Trophoblast cell (in vitro differentiated cells and primary cell): ENCODE data around the gene IP6K2.
"Not testable (repeated sequence)": the region's sequence is repeated elsewhere in the genome, so short reads cannot be mapped to it uniquely, and the experiment has no call there.

Source experiments
- DNase-seq, 2 donors: peaks; one replicate each; pipeline ENCODE4 v3.0.0-alpha.2; 2016
- H2AFZ ChIP-seq: 2 replicates; pipeline ENCODE4 v1.6.1; 2013; ENCODE audit warnings: low read length, moderate library complexity, mild to moderate bottlenecking; ENCODE audit not compliant: insufficient read depth, poor library complexity
- H2AK5ac ChIP-seq: 2 replicates; pipeline ENCODE4 v1.6.1; 2013; ENCODE audit warnings: mild to moderate bottlenecking, low read length
- H2BK120ac ChIP-seq: 2 replicates; pipeline ENCODE4 v1.6.1; 2013; ENCODE audit warnings: low read length, mild to moderate bottlenecking, moderate library complexity; ENCODE audit not compliant: insufficient read depth, poor library complexity
- H2BK12ac ChIP-seq: 2 replicates; pipeline ENCODE4 v1.6.1; 2013; ENCODE audit warnings: mild to moderate bottlenecking, low read length, moderate library complexity
- H2BK5ac ChIP-seq: 2 replicates; pipeline ENCODE4 v1.6.1; 2013; ENCODE audit warnings: low read length, low read depth, moderate library complexity, mild to moderate bottlenecking; ENCODE audit not compliant: poor library complexity
- H3K14ac ChIP-seq: 2 replicates; pipeline ENCODE4 v1.6.1; 2013; ENCODE audit warnings: mild to moderate bottlenecking, low read length
- H3K18ac ChIP-seq: 2 replicates; pipeline ENCODE4 v1.6.1; 2013; ENCODE audit warnings: mild to moderate bottlenecking, low read length
- H3K23ac ChIP-seq: 2 replicates; pipeline ENCODE4 v1.6.1; 2013; ENCODE audit warnings: low read length
- H3K27ac ChIP-seq: 2 replicates; pipeline ENCODE4 v1.5.1; 2013; ENCODE audit warnings: low read depth, mild to moderate bottlenecking, inconsistent platforms, low read length, moderate library complexity
- H3K27me3 ChIP-seq: 2 replicates; pipeline ENCODE4 v1.6.1; 2013; ENCODE audit warnings: inconsistent platforms, mild to moderate bottlenecking, low read length, moderate library complexity; ENCODE audit not compliant: insufficient read depth
- H3K36me3 ChIP-seq, 2 experiments: 1 replicate in 1 of 2; 2 replicates in 1 of 2; pipeline ENCODE4 v1.6.1; 2013; ENCODE audit warnings: low read length in 2 of 2, mild to moderate bottlenecking in 2 of 2, moderate library complexity in 1 of 2; ENCODE audit not compliant: insufficient read depth in 2 of 2, control insufficient read depth in 1 of 2
- H3K4ac ChIP-seq: 2 replicates; pipeline ENCODE4 v1.6.1; 2013; ENCODE audit warnings: low read depth, mild to moderate bottlenecking, low read length, moderate library complexity
- H3K4me1 ChIP-seq, 2 experiments: 1 replicate in 1 of 2; 2 replicates in 1 of 2; pipeline ENCODE4 v1.6.1; 2013; ENCODE audit warnings: low read length in 2 of 2, mild to moderate bottlenecking in 2 of 2, moderate library complexity in 1 of 2; ENCODE audit not compliant: insufficient read depth in 2 of 2, control insufficient read depth in 1 of 2
- H3K4me2 ChIP-seq: 2 replicates; pipeline ENCODE4 v1.6.1; 2013; ENCODE audit warnings: inconsistent platforms, mild to moderate bottlenecking, low read length, moderate library complexity
- H3K4me3 ChIP-seq: 2 replicates; pipeline ENCODE4 v1.5.1; 2013; ENCODE audit warnings: mild to moderate bottlenecking, low read depth, low read length, inconsistent platforms
- H3K79me1 ChIP-seq: one replicate; pipeline ENCODE4 v1.6.1; 2013; ENCODE audit warnings: low read length
- H3K79me2 ChIP-seq: 2 replicates; pipeline ENCODE4 v1.6.1; 2013; ENCODE audit warnings: low read length, mild to moderate bottlenecking; ENCODE audit not compliant: control insufficient read depth, insufficient read depth, poor library complexity
- H3K9ac ChIP-seq: 2 replicates; pipeline ENCODE4 v1.6.1; 2013; ENCODE audit warnings: mild to moderate bottlenecking, low read length
- H3K9me3 ChIP-seq: 2 replicates; pipeline ENCODE4 v1.6.1; 2013; ENCODE audit warnings: low read depth, mild to moderate bottlenecking, control low read depth, inconsistent platforms, low read length; ENCODE audit not compliant: insufficient read depth
- H4K12ac ChIP-seq: 2 replicates; pipeline ENCODE4 v1.6.1; 2013; ENCODE audit warnings: low read depth, mild to moderate bottlenecking, low read length, moderate library complexity
- H4K8ac ChIP-seq: 2 replicates; pipeline ENCODE4 v1.6.1; 2013; ENCODE audit warnings: low read depth, mild to moderate bottlenecking, low read length, moderate library complexity
- H4K91ac ChIP-seq: one replicate; pipeline ENCODE4 v1.6.1; 2013; ENCODE audit warnings: low read depth, mild to moderate bottlenecking, low read length, moderate library complexity
- WGBS: extraction: QIAGEN DNeasy Blood & Tissue Kit; methylation state at CpG from one replicate; pipeline ENCODE4 v1.1.7; 2013; ENCODE audit warnings: missing lambda C conversion rate; ENCODE audit not compliant: insufficient read length, insufficient coverage; ENCODE audit errors: extremely low coverage; 5-methylcytosine and 5-hydroxymethylcytosine counted together

Gene IP6K2

DNA sequence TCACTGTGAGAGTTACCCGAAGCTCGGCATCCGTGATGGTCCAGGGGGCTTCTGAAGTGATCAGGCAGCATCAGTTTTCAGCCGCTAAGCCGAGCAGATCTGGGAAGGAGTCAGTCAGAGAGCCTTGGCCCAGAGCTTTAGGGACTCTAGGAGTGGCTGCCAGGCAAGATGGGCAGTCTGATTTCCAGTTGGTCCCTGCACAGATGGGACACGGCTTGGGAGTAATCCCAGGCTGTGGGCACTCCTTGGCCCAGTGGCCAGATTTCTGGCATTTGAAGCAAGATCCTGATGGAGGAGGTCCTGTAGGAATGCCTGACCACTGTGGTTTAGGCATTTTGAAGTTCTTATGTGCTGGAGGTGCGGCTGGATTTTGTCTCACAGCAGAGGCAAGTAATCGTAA lies 10.5 kb upstream of the IP6K2 start:
- WGBS = no CpG with 5 or more reads among the region's 8 CpGs
- Histone ChIP-seq H3K27ac (no peak overlapping the region), H2BK12ac (no peak overlapping the region), H3K27me3 (no peaks in the 10 kb centered on the region), H3K23ac (no peak overlapping the region), H2AK5ac (no peak overlapping the region), H3K4me2 (no peak overlapping the region), H4K8ac (no peak overlapping the region), H3K36me3 (no peaks in the 10 kb centered on the region), H3K4me3 (no peak overlapping the region), H3K4ac (no peak overlapping the region), H3K79me2 (no peaks in the 10 kb centered on the region), H3K9me3 (no peaks in the 10 kb centered on the region), H2AFZ (no peak overlapping the region), H3K14ac (no peak overlapping the region), H3K4me1 (no peaks in the 10 kb centered on the region), H3K79me1 (no peaks in the 10 kb centered on the region), H4K91ac (no peak overlapping the region), H4K12ac (no peak overlapping the region), H3K18ac (no peak overlapping the region), H3K9ac (no peak overlapping the region), H2BK5ac (no peak overlapping the region), H2BK120ac (no peak overlapping the region)
- no peak for DNase-seq

DNA sequence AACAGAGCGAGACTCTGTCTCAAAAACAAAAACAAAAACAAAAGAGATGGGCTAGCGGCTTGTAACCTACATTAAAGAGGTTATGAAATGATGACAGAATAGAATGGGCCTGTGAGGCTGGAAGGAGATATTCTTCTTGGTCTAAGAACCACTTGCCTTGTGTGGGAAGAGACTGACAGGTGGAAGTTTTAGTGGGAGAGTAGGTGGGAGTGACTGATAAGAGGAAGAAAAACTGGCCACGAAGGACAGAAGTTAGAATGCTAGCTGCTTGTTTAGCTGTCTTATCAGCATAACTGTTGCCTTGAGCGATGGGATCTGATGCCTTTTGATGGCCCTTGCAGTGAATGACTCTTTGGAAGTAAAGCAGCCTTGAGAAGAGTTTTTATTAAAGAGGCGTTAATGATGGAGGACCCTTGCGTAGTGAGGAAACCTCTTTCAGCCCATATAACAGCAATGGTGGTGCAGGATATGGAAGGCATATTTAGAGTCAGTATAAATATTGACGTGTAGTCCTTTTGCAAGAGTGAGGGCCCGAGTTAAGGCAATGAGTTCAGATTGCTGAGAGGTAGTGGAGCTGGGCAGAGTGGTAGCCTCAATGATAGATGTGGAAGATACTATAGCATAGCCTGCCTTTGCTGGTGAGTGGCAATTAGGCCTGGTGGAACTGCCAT lies 8.3 kb upstream of the IP6K2 start:
- not testable (repeated sequence) for H3K79me2 ChIP-seq, H3K9me3 ChIP-seq, DNase-seq, H3K9ac ChIP-seq, H2AK5ac ChIP-seq, H4K12ac ChIP-seq, H3K27ac ChIP-seq, H3K14ac ChIP-seq, H2BK5ac ChIP-seq, H3K79me1 ChIP-seq, H2BK120ac ChIP-seq, H4K91ac ChIP-seq, H2AFZ ChIP-seq, H3K4ac ChIP-seq, H3K18ac ChIP-seq, H3K4me2 ChIP-seq, H3K27me3 ChIP-seq, H3K36me3 ChIP-seq, H3K4me3 ChIP-seq, H3K4me1 ChIP-seq, H3K23ac ChIP-seq, H4K8ac ChIP-seq, H2BK12ac ChIP-seq
- WGBS = no CpG with 5 or more reads among the region's 8 CpGs

DNA sequence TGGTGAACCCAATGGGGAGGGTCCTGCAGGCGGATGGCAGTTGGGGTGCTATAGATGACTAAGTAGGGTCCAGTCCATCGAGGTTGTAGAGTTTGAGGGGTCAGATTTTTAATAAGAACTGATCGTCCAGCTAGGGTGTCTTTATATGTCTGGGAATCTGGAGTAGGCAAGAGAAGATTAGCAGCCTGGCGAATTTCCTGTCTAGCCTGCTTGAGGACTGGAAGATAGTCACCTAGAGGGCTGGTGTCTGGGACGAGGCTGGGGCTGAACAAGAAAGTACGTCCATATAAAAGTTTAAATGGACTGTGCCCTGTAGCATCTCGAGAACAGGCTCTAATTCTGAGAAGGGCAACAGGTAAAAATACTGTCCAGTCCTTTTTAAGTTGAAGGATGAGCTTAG lies 6.7 kb upstream of the IP6K2 start:
- no peak overlapping the region for H3K18ac ChIP-seq
- H3K36me3 ChIP-seq = no peaks in the 10 kb centered on the region
- WGBS = no CpG with 5 or more reads among the region's 7 CpGs

DNA sequence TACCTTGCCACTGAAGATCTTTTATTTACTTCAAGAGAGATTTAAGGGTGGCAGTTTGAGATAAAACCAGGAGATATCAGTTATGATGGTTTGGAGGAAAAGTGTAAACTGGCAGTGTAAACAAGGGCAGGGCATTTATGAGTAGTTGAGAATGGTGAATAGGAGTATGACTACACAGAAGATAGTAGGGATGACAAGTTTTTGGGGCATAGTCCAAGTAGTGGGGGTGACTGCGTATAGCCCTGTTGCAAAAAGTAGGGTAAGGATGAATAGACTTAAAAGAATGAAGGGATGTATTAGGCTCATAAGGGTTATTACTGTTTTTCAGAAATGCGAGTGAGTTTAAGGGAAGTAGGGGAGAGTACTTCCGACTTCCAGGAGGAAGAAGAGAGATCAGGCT lies 6.3 kb upstream of the IP6K2 start:
- H3K18ac ChIP-seq, H3K9ac ChIP-seq, H3K36me3 ChIP-seq, DNase-seq, H2BK120ac ChIP-seq, H3K79me1 ChIP-seq, H3K4ac ChIP-seq, H3K4me1 ChIP-seq, H4K8ac ChIP-seq, H3K27ac ChIP-seq, H3K79me2 ChIP-seq, H3K4me3 ChIP-seq, H3K14ac ChIP-seq, H2AFZ ChIP-seq, H2BK5ac ChIP-seq, H4K91ac ChIP-seq, H3K23ac ChIP-seq, H2BK12ac ChIP-seq, H3K9me3 ChIP-seq, H2AK5ac ChIP-seq, H4K12ac ChIP-seq, H3K4me2 ChIP-seq, H3K27me3 ChIP-seq: not testable (repeated sequence)
- WGBS = no CpG with 5 or more reads among the region's 3 CpGs

More for the DNA sequence above, 6.7 kb upstream of the IP6K2 start:
- DNase-seq = no peak
- H3K4ac ChIP-seq = no peak overlapping the region
- H4K91ac ChIP-seq = no peak overlapping the region
- no peak overlapping the region for H3K4me3 ChIP-seq
- no peaks in the 10 kb centered on the region for H3K27me3 ChIP-seq
- H2BK5ac ChIP-seq = no peak overlapping the region
- no peak overlapping the region for H2AFZ ChIP-seq
- no peaks in the 10 kb centered on the region for H3K9me3 ChIP-seq
- no peak overlapping the region for H3K14ac ChIP-seq
- H3K79me2 ChIP-seq = no peaks in the 10 kb centered on the region
- H2AK5ac ChIP-seq = no peak overlapping the region
- H3K9ac ChIP-seq = no peak overlapping the region
- no peak overlapping the region for H3K4me2 ChIP-seq
- H4K8ac ChIP-seq = no peak overlapping the region
- no peak overlapping the region for H2BK12ac ChIP-seq
- no peak overlapping the region for H3K23ac ChIP-seq
- no peak overlapping the region for H3K27ac ChIP-seq
- no peak overlapping the region for H4K12ac ChIP-seq
- H3K4me1 ChIP-seq = no peaks in the 10 kb centered on the region
- H3K79me1 ChIP-seq = no peaks in the 10 kb centered on the region
- no peak overlapping the region for H2BK120ac ChIP-seq
